WTC11 (cell line): ENCODE results near the gene SUSD4. TPM values are rescaled to one million over a fixed set of nuclear protein-coding genes. Genes with fewer than 3 reads are reported as not detected.

ENCODE experiments used
- ATAC-seq: fragments of 200-7000 bp; cut with Tn5 transposase; 2 replicates; pipeline ENCODE4 v1.10.0; 2021; ENCODE audit warnings: mild to moderate bottlenecking, moderate library complexity
- CTCF ChIA-PET: fragments of 300-600 bp; sonication (Branson Sonifier 250); formaldehyde crosslinking; loops from one replicate; lab custom pipeline; 2021; ENCODE audit warnings: antibody characterized with exemption; lab: Charles Lee
- POLR2A ChIA-PET: fragments of 350-600 bp; sonication (Branson Sonifier 250); formaldehyde crosslinking; loops from one replicate; lab custom pipeline; 2021; ENCODE audit warnings: antibody characterized with exemption; lab: Charles Lee
- DNase-seq: peaks from one replicate; pipeline ENCODE4 v3.0.0; 2021; ENCODE audit warnings: low spot score
- H3K27ac Mint-ChIP-seq: 2 replicates; pipeline ENCODE4 v1.8.0; 2021; ENCODE audit warnings: mixed read lengths
- H3K27me3 Mint-ChIP-seq: 2 replicates; pipeline ENCODE4 v1.8.0; 2021; ENCODE audit warnings: low read depth, mild to moderate bottlenecking, moderate library complexity, mixed read lengths
- H3K36me3 Mint-ChIP-seq: 2 replicates; pipeline ENCODE4 v1.8.0; 2021; ENCODE audit warnings: mixed read lengths
- H3K4me1 Mint-ChIP-seq: 2 replicates; pipeline ENCODE4 v1.8.0; 2022; ENCODE audit warnings: mixed read lengths
- H3K4me3 Mint-ChIP-seq: 2 replicates; pipeline ENCODE4 v1.8.0; 2021; ENCODE audit warnings: mild to moderate bottlenecking, moderate library complexity, mixed read lengths
- H3K9me3 Mint-ChIP-seq: 2 replicates; pipeline ENCODE4 v1.8.0; 2021; ENCODE audit warnings: mixed read lengths
- ELF4 ChIP-seq: sonication (generic); formaldehyde crosslinking; IDR thresholded peaks from 2 replicates; pipeline ENCODE4 v1.8.1; 2022; ENCODE audit warnings: low read depth, mild to moderate bottlenecking, moderate library complexity, missing genetic modification reagents
- GABPB1 ChIP-seq: sonication (generic); formaldehyde crosslinking; IDR thresholded peaks from 2 replicates; pipeline ENCODE4 v1.8.1; 2023; ENCODE audit warnings: mild to moderate bottlenecking, missing genetic modification reagents
- GRHL2 ChIP-seq: fragments of 250-450 bp; sonication (Bioruptor Pico); IDR thresholded peaks from 2 replicates; pipeline ENCODE4 v1.8.0; 2022; ENCODE audit warnings: mild to moderate bottlenecking, moderate library complexity; ENCODE audit not compliant: insufficient replicate concordance, severe bottlenecking
- MXD4 ChIP-seq: fragments of 250-450 bp; sonication (Bioruptor Pico); IDR thresholded peaks from 2 replicates; pipeline ENCODE4 v1.8.0; 2021; ENCODE audit warnings: mild to moderate bottlenecking, moderate library complexity, borderline replicate concordance
- MYBL2 ChIP-seq: sonication (generic); formaldehyde crosslinking; IDR thresholded peaks from 2 replicates; pipeline ENCODE4 v1.8.1; 2023; ENCODE audit warnings: mild to moderate bottlenecking, moderate library complexity, missing genetic modification reagents
- NFYB ChIP-seq: sonication (generic); formaldehyde crosslinking; conservative IDR thresholded peaks from 2 replicates; pipeline ENCODE4 v1.8.0; 2022; ENCODE audit warnings: low read depth, missing genetic modification reagents
- NR1H2 ChIP-seq: sonication (generic); formaldehyde crosslinking; IDR thresholded peaks from 2 replicates; pipeline ENCODE4 v1.9.0; 2021; ENCODE audit warnings: mild to moderate bottlenecking, moderate library complexity, missing genetic modification reagents
- NR2C2 ChIP-seq: sonication (generic); formaldehyde crosslinking; IDR thresholded peaks from 2 replicates; pipeline ENCODE4 v1.8.0; 2022; ENCODE audit warnings: mild to moderate bottlenecking, missing genetic modification reagents
- RELA ChIP-seq: sonication (generic); formaldehyde crosslinking; IDR thresholded peaks from 2 replicates; pipeline ENCODE4 v1.8.1; 2022; ENCODE audit warnings: missing genetic modification reagents, mild to moderate bottlenecking, borderline replicate concordance
- SOX15 ChIP-seq: fragments of 250-450 bp; sonication (Bioruptor Pico); IDR thresholded peaks from 2 replicates; pipeline ENCODE4 v1.9.0; 2021; ENCODE audit warnings: mild to moderate bottlenecking
- ZNF121 ChIP-seq: sonication (generic); formaldehyde crosslinking; IDR thresholded peaks from 2 replicates; pipeline ENCODE4 v1.8.0; 2023; ENCODE audit warnings: missing genetic modification reagents
- ZNF423 ChIP-seq: fragments of 250-450 bp; sonication (Bioruptor Pico); IDR thresholded peaks from 2 replicates; pipeline ENCODE4 v2.1.2; 2022; ENCODE audit warnings: mild to moderate bottlenecking, moderate library complexity
- total RNA-seq: library from RNA; stranded (reverse); gene quantifications from 3 replicates; pipeline ENCODE4 v1.2.3, GENCODE V29; 2021
- TF ChIP-seq, protein P1 (sequence below): sonication (generic); formaldehyde crosslinking; IDR thresholded peaks from 2 replicates; pipeline ENCODE4 v1.8.0; 2023; ENCODE audit warnings: missing genetic modification reagents
- TF ChIP-seq, protein P2 (sequence below): sonication (generic); formaldehyde crosslinking; IDR thresholded peaks from 2 replicates; pipeline ENCODE4 v1.8.1; 2022; ENCODE audit warnings: mild to moderate bottlenecking, missing genetic modification reagents, moderate library complexity, borderline replicate concordance
- TF ChIP-seq, protein P3 (sequence below): sonication (generic); formaldehyde crosslinking; IDR thresholded peaks from 2 replicates; pipeline ENCODE4 v1.8.0; 2023; ENCODE audit warnings: mild to moderate bottlenecking, missing genetic modification reagents
- TF ChIP-seq, protein P4 (sequence below): fragments of 200-600 bp; IDR thresholded peaks from 2 replicates; pipeline ENCODE4 v1.8.0; 2022; ENCODE audit warnings: antibody characterized with exemption
- TF ChIP-seq, protein P5 (sequence below): sonication (generic); formaldehyde crosslinking; IDR thresholded peaks from 2 replicates; pipeline ENCODE4 v1.8.0; 2022; ENCODE audit warnings: mild to moderate bottlenecking, missing genetic modification reagents
- TF ChIP-seq, protein P6 (sequence below): sonication (generic); formaldehyde crosslinking; IDR thresholded peaks from 2 replicates; pipeline ENCODE4 v1.8.0; 2023; ENCODE audit warnings: missing genetic modification reagents, mild to moderate bottlenecking, borderline replicate concordance

Gene SUSD4
- total RNA-seq, 1 experiment from 2014 or later: 1.8 TPM

DNA sequence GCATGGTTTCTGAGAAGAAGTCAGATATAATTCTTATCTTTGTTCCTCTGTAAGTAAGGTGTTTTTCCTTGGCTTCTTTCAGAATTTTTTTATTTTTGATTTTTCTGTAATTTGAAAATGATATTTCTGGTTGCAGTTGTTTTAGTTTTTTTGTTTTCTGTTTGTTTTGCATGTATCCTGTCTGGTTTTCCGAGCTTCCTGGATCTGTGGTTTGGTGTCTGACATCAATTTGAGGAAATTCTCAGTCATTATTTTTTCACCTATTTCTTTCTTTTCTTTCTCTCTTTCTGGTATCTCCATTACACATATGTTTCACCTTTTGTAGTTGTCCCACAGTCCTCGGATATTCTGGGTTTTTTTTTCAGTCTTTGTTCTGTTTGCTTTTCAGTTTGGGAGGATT is 123.9 kb downstream of the SUSD4 start:
- ATAC-seq (no peak), DNase-seq (no peak)
- ChIA-PET POLR2A (no interaction called here), CTCF (no interaction called here)
- Mint-ChIP-seq H3K4me3 (no peak overlapping the region), H3K27ac (no peak overlapping the region), H3K36me3 (no peaks in the 10 kb centered on the region), H3K27me3 (no peaks in the 10 kb centered on the region; the same call in 1 of the 2 replicates), H3K9me3 (peaks cover 9% of the 10 kb centered on the region; the same call in 1 of the 2 replicates), H3K4me1 (no peaks in the 10 kb centered on the region)
- TF ChIP-seq NFYB (CRISPR knock-in tag): no peak
- TF ChIP-seq, protein P1, sequence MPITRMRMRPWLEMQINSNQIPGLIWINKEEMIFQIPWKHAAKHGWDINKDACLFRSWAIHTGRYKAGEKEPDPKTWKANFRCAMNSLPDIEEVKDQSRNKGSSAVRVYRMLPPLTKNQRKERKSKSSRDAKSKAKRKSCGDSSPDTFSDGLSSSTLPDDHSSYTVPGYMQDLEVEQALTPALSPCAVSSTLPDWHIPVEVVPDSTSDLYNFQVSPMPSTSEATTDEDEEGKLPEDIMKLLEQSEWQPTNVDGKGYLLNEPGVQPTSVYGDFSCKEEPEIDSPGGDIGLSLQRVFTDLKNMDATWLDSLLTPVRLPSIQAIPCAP (CRISPR knock-in tag): no peak
- no peak for TF ChIP-seq GABPB1 (CRISPR knock-in tag)
- TF ChIP-seq MYBL2 (CRISPR knock-in tag): no peak
- no peak for TF ChIP-seq ZNF121 (CRISPR knock-in tag)
- TF ChIP-seq NR1H2: no peak
- no peak for TF ChIP-seq ELF4 (CRISPR knock-in tag)
- TF ChIP-seq, protein P2, sequence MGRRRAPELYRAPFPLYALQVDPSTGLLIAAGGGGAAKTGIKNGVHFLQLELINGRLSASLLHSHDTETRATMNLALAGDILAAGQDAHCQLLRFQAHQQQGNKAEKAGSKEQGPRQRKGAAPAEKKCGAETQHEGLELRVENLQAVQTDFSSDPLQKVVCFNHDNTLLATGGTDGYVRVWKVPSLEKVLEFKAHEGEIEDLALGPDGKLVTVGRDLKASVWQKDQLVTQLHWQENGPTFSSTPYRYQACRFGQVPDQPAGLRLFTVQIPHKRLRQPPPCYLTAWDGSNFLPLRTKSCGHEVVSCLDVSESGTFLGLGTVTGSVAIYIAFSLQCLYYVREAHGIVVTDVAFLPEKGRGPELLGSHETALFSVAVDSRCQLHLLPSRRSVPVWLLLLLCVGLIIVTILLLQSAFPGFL (CRISPR knock-in tag): no peak
- TF ChIP-seq MXD4: no peak
- no peak for TF ChIP-seq SOX15
- TF ChIP-seq GRHL2 (CRISPR knock-in tag): no peak
- TF ChIP-seq, protein P3, sequence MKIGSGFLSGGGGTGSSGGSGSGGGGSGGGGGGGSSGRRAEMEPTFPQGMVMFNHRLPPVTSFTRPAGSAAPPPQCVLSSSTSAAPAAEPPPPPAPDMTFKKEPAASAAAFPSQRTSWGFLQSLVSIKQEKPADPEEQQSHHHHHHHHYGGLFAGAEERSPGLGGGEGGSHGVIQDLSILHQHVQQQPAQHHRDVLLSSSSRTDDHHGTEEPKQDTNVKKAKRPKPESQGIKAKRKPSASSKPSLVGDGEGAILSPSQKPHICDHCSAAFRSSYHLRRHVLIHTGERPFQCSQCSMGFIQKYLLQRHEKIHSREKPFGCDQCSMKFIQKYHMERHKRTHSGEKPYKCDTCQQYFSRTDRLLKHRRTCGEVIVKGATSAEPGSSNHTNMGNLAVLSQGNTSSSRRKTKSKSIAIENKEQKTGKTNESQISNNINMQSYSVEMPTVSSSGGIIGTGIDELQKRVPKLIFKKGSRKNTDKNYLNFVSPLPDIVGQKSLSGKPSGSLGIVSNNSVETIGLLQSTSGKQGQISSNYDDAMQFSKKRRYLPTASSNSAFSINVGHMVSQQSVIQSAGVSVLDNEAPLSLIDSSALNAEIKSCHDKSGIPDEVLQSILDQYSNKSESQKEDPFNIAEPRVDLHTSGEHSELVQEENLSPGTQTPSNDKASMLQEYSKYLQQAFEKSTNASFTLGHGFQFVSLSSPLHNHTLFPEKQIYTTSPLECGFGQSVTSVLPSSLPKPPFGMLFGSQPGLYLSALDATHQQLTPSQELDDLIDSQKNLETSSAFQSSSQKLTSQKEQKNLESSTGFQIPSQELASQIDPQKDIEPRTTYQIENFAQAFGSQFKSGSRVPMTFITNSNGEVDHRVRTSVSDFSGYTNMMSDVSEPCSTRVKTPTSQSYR: no peak
- TF ChIP-seq, protein P4, sequence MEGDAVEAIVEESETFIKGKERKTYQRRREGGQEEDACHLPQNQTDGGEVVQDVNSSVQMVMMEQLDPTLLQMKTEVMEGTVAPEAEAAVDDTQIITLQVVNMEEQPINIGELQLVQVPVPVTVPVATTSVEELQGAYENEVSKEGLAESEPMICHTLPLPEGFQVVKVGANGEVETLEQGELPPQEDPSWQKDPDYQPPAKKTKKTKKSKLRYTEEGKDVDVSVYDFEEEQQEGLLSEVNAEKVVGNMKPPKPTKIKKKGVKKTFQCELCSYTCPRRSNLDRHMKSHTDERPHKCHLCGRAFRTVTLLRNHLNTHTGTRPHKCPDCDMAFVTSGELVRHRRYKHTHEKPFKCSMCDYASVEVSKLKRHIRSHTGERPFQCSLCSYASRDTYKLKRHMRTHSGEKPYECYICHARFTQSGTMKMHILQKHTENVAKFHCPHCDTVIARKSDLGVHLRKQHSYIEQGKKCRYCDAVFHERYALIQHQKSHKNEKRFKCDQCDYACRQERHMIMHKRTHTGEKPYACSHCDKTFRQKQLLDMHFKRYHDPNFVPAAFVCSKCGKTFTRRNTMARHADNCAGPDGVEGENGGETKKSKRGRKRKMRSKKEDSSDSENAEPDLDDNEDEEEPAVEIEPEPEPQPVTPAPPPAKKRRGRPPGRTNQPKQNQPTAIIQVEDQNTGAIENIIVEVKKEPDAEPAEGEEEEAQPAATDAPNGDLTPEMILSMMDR: no peak
- no peak for TF ChIP-seq ZNF423 (CRISPR knock-in tag)
- TF ChIP-seq, protein P5, sequence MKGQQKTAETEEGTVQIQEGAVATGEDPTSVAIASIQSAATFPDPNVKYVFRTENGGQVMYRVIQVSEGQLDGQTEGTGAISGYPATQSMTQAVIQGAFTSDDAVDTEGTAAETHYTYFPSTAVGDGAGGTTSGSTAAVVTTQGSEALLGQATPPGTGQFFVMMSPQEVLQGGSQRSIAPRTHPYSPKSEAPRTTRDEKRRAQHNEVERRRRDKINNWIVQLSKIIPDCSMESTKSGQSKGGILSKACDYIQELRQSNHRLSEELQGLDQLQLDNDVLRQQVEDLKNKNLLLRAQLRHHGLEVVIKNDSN (CRISPR knock-in tag): no peak
- no peak for TF ChIP-seq RELA (CRISPR knock-in tag)
- TF ChIP-seq, protein P6, sequence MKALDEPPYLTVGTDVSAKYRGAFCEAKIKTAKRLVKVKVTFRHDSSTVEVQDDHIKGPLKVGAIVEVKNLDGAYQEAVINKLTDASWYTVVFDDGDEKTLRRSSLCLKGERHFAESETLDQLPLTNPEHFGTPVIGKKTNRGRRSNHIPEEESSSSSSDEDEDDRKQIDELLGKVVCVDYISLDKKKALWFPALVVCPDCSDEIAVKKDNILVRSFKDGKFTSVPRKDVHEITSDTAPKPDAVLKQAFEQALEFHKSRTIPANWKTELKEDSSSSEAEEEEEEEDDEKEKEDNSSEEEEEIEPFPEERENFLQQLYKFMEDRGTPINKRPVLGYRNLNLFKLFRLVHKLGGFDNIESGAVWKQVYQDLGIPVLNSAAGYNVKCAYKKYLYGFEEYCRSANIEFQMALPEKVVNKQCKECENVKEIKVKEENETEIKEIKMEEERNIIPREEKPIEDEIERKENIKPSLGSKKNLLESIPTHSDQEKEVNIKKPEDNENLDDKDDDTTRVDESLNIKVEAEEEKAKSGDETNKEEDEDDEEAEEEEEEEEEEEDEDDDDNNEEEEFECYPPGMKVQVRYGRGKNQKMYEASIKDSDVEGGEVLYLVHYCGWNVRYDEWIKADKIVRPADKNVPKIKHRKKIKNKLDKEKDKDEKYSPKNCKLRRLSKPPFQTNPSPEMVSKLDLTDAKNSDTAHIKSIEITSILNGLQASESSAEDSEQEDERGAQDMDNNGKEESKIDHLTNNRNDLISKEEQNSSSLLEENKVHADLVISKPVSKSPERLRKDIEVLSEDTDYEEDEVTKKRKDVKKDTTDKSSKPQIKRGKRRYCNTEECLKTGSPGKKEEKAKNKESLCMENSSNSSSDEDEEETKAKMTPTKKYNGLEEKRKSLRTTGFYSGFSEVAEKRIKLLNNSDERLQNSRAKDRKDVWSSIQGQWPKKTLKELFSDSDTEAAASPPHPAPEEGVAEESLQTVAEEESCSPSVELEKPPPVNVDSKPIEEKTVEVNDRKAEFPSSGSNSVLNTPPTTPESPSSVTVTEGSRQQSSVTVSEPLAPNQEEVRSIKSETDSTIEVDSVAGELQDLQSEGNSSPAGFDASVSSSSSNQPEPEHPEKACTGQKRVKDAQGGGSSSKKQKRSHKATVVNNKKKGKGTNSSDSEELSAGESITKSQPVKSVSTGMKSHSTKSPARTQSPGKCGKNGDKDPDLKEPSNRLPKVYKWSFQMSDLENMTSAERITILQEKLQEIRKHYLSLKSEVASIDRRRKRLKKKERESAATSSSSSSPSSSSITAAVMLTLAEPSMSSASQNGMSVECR (CRISPR knock-in tag): no peak
- no peak for TF ChIP-seq NR2C2 (CRISPR knock-in tag)
